ENCODE results near the gene TLR6. TPM values are rescaled to one million over a fixed set of nuclear protein-coding genes. Genes with fewer than 3 reads are reported as not detected.

The TLR6 gene
- total RNA-seq, 2 donors from 2014 or later, result 0.13 to 0.53 TPM

DNA sequence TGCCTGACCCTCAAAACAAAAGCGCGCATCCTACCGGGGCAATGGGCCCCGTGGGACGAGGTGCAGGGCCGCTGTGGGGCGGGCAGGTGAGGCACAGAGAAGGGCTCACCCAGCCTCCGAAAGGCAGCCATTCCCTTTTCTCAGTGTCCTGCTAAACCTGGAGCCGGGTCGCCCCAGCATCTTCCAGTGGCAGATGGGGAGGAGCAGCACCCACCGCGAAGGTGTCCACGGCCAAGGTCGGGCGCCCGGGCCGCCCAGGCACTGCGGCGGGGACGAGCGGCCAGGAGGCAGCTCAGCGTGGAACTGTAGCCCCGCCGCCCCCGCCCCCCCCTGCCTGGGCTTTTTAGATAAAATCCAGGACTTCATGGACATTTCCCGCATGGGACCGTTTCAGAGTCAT lies 32.9 kb downstream of the TLR6 start:
- WGBS, 2 experiments (ENCODE audit: insufficient coverage in 1 of 2, insufficient read length in 1 of 2), result 91 to 97% methylated on average over 10 to 27 of the region's 27 CpGs
- H3K4me1 Mint-ChIP-seq, result no peaks in the 10 kb centered on the region
- H3K4me3 ChIP-seq (ENCODE audit: low read length), result no peak overlapping the region
- H3K9me3 Mint-ChIP-seq, result peaks cover 13% of the 10 kb centered on the region
- no peaks in the 10 kb centered on the region for H3K4me1 ChIP-seq (ENCODE audit: control insufficient read depth, insufficient read depth, low read length)
- no peaks in the 10 kb centered on the region for H3K27me3 ChIP-seq (ENCODE audit: control insufficient read depth, insufficient read depth, low read length, poor library complexity, severe bottlenecking)
- no peak overlapping the region for H3K27ac ChIP-seq (ENCODE audit: low read depth, low read length)
- no peaks in the 10 kb centered on the region for H3K36me3 ChIP-seq (ENCODE audit: control insufficient read depth, insufficient read depth, low read length)
- no peak for DNase-seq
- no peak overlapping the region for H3K9ac ChIP-seq (ENCODE audit: extremely low read depth, low read length, poor library complexity, severe bottlenecking)
- no peak overlapping the region for H3K4me3 Mint-ChIP-seq
- peaks cover 6% of the 10 kb centered on the region for H3K9me3 ChIP-seq (ENCODE audit: control insufficient read depth, low read length)
- TF ChIP-seq, protein P1, sequence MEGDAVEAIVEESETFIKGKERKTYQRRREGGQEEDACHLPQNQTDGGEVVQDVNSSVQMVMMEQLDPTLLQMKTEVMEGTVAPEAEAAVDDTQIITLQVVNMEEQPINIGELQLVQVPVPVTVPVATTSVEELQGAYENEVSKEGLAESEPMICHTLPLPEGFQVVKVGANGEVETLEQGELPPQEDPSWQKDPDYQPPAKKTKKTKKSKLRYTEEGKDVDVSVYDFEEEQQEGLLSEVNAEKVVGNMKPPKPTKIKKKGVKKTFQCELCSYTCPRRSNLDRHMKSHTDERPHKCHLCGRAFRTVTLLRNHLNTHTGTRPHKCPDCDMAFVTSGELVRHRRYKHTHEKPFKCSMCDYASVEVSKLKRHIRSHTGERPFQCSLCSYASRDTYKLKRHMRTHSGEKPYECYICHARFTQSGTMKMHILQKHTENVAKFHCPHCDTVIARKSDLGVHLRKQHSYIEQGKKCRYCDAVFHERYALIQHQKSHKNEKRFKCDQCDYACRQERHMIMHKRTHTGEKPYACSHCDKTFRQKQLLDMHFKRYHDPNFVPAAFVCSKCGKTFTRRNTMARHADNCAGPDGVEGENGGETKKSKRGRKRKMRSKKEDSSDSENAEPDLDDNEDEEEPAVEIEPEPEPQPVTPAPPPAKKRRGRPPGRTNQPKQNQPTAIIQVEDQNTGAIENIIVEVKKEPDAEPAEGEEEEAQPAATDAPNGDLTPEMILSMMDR (conservative IDR thresholded peaks at IDR 0.05), result no peak
- no peaks in the 10 kb centered on the region for H3K36me3 Mint-ChIP-seq (ENCODE audit: low read depth)
- H3K27me3 Mint-ChIP-seq (ENCODE audit: insufficient read depth), result peaks cover 6% of the 10 kb centered on the region
- H3K27ac Mint-ChIP-seq, result no peak overlapping the region

DNA sequence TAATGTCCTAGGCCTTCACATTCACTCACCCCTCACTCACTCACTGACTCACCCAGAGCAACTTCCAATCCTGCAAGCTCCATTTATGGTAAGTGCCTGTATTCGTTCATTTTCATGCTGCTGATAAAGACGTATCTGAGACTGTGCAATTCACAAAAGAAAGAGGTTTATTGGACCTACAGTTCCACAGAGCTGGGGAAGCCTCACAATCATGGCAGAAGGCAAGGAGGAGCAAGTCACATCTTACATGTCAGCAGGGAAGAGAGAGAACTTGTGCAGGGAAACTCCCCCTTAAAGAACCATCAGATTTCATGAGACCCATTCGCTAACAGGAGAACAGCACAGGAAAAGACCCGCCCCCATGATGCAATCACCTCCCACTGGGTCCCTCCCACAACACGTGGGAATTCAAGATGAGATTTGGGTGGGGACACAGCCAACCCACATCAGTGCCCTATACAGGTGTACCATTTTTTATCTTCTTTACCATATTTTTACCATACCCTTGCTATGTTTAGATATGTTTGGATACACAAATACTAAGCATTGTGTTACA lies 33.8 kb downstream of the TLR6 start:
- no peak overlapping the region for H3K9ac ChIP-seq (ENCODE audit: extremely low read depth, low read length, poor library complexity, severe bottlenecking)
- no peaks in the 10 kb centered on the region for H3K36me3 ChIP-seq (ENCODE audit: control insufficient read depth, insufficient read depth, low read length)
- no peak overlapping the region for H3K27ac ChIP-seq (ENCODE audit: low read depth, low read length)
- WGBS, 2 experiments (ENCODE audit: insufficient coverage in 1 of 2, insufficient read length in 1 of 2), result 85 to 87% methylated on average over 4 to 5 of the region's 5 CpGs
- no peaks in the 10 kb centered on the region for H3K27me3 ChIP-seq (ENCODE audit: control insufficient read depth, insufficient read depth, low read length, poor library complexity, severe bottlenecking)
- no peak overlapping the region for H3K4me3 Mint-ChIP-seq
- H3K36me3 Mint-ChIP-seq (ENCODE audit: low read depth), result no peaks in the 10 kb centered on the region
- H3K27ac Mint-ChIP-seq, result no peak overlapping the region
- no peak for DNase-seq
- H3K4me3 ChIP-seq (ENCODE audit: low read length), result no peak overlapping the region
- peaks cover 13% of the 10 kb centered on the region for H3K9me3 Mint-ChIP-seq
- H3K9me3 ChIP-seq (ENCODE audit: control insufficient read depth, low read length), result peaks cover 6% of the 10 kb centered on the region
- H3K27me3 Mint-ChIP-seq (ENCODE audit: insufficient read depth), result peaks cover 6% of the 10 kb centered on the region
- TF ChIP-seq, protein P1 (conservative IDR thresholded peaks at IDR 0.05), result no peak
- no peaks in the 10 kb centered on the region for H3K4me1 ChIP-seq (ENCODE audit: control insufficient read depth, insufficient read depth, low read length)
- H3K4me1 Mint-ChIP-seq, result no peaks in the 10 kb centered on the region

DNA sequence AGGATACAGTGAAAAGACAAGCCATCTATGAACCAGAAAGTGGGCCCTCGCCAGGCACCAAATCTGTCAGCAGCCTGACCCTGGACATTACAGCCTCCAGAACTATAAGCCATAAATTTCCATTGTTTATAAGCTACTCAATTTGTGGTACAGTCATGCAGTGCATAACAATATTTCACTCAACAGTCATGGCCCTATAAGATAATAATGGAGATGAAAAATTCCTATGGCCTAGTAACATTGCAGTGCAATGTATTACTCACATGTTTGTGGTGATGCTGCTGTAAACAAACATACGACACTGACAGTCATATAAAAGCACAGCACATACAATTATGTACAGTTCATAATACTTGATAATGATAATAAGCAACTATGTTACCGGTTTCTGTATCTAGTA lies 34.9 kb downstream of the TLR6 start:
- Mint-ChIP-seq H3K27ac (no peak overlapping the region), H3K36me3 (ENCODE audit: low read depth) (no peaks in the 10 kb centered on the region), H3K9me3 (peaks cover 13% of the 10 kb centered on the region), H3K4me3 (no peak overlapping the region), H3K4me1 (no peaks in the 10 kb centered on the region), H3K27me3 (ENCODE audit: insufficient read depth) (peaks cover 6% of the 10 kb centered on the region)
- H3K36me3 ChIP-seq (ENCODE audit: control insufficient read depth, insufficient read depth, low read length), result no peaks in the 10 kb centered on the region
- H3K4me1 ChIP-seq (ENCODE audit: control insufficient read depth, insufficient read depth, low read length), result no peaks in the 10 kb centered on the region
- 84% methylated on average over 2 of the region's 3 CpGs; no CpG with 5 or more reads in 1 of the 2 experiments for WGBS, 2 experiments (ENCODE audit: insufficient coverage in 1 of 2, insufficient read length in 1 of 2)
- H3K9ac ChIP-seq (ENCODE audit: extremely low read depth, low read length, poor library complexity, severe bottlenecking), result no peak overlapping the region
- H3K27ac ChIP-seq (ENCODE audit: low read depth, low read length), result no peak overlapping the region
- TF ChIP-seq, protein P1 (conservative IDR thresholded peaks at IDR 0.05), result no peak
- H3K9me3 ChIP-seq (ENCODE audit: control insufficient read depth, low read length), result peaks cover 6% of the 10 kb centered on the region
- H3K27me3 ChIP-seq (ENCODE audit: control insufficient read depth, insufficient read depth, low read length, poor library complexity, severe bottlenecking), result no peaks in the 10 kb centered on the region
- H3K4me3 ChIP-seq (ENCODE audit: low read length), result no peak overlapping the region
- DNase-seq, result no peak
